Stimulated activated naive CD4-positive, alpha-beta T cell treated with Interleukin-2 at 50 U/mL for 16 hours (primary cell): ENCODE measurements around the gene SPX.

ENCODE experiments used
- DNase-seq: peaks from one replicate; lab custom pipeline; 2025; lab: John Stamatoyannopoulos, UW

The SPX gene

DNA sequence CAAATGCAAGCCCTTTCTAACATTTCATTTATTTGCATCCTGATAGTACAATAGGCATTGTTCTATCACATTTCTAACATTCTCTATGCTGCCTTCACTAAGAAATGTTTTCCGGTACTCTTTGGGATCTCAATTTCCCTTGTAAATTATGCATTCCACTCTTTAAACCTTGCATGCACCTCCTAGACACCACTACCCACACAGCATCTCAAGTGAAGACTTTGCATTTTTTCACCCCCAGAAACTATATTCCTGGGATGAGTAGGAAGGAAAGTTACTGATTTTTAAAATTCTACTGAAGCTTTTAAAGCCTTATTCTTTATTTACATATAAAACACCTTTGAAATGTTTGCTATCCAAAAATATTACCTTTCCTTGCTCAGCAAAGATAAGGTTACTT lies 51.4 kb downstream of the SPX start:
- DNase-seq = no peak

GRCh38 chr12:21580748-21581516 lies 54.8 kb downstream of the SPX start:
- no peak for DNase-seq
